ENCODE results near the gene FHL2.
"Not testable (repeated sequence)": the region's sequence is repeated elsewhere in the genome, so short reads cannot be mapped to it uniquely, and the experiment has no call there.

FHL2 gene, protein sequence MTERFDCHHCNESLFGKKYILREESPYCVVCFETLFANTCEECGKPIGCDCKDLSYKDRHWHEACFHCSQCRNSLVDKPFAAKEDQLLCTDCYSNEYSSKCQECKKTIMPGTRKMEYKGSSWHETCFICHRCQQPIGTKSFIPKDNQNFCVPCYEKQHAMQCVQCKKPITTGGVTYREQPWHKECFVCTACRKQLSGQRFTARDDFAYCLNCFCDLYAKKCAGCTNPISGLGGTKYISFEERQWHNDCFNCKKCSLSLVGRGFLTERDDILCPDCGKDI

DNA sequence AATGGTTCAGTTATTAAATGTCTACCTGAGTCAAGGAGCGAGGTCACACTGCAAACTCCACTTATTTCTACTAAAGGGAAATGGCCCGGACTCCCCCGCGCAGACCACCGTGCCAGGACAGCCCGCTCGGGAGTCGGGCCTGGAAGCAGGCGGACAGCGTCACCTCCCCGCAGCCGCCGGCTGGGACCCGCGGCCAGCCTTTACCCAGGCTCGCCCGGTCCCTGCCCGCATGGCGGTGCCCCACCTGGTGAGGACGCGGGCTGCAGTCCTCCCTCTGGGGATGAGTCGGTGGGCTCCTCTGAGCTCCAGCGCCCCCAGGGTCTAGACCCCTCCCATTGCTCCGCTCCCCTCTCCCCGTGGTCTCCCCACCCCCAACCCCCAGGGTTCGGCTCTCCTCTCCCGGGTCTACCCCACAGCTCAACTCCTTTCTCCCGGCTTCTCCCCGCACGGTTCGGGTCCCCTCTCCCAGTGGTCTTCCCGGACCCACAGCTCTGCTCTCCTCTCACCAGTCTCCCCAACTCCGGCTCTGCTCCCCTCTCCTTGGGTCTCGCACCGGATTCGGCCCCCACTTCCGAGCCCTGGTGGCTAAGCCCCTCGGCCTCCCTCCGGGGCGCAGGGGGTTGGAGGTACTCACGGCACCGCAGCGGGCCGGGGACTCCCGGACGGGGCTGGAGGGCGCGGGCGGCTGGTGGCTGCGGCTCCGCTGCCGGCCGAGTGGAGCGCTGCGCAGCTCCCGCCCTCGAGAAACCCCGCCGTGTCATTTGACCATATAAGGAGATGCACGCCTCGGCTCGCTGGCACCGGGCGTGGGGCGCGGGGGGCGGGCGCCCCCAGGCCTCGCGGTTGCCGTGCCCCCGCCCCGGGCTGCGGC, at the start of gene FHL2:
TSS of gene FHL2 (minus strand) at position 716 of the 871 bp plus-strand sequence. CDS start 12,535 bp downstream, outside the sequence.
- peak; percentile 68 for DNase-seq

DNA sequence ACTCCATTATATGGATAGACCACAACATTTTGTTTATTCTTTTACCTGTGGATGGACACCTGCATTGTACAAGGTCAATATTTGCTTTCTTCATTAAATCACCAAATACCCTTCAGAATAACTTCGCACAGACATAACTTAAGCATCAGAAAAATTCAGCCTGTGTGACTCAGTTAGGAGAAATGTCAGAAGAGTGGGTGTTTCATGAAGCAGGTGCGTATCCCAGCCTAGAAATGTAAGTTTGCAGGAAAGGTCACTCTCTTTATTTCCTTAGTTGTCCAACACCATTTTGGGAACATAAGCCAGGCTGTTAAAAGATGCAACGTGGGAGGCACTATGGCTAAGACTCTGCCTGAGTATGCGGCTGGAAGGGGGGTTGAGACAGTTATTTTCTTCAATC, 48.6 kb upstream of the FHL2 start:
- no peak for DNase-seq

DNA sequence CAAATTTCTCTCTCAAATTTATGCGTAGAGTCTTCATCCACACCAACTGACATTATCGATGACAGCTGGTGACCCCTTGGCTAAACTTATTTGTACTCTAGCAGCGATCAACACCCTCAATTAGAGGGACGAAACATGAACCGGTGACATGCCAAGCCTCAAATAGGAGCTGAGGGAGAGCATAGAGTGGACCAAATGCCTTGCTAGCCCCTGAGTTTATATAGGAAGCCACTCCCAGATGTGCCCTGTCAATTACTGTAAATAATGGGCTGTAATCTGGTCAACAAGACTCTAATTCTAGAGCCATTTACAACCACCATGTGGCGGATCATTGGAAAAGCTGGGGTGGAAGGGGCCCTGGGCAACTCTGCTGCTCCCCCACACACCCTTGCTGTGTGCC, 47.6 kb upstream of the FHL2 start:
- no peak for DNase-seq

DNA sequence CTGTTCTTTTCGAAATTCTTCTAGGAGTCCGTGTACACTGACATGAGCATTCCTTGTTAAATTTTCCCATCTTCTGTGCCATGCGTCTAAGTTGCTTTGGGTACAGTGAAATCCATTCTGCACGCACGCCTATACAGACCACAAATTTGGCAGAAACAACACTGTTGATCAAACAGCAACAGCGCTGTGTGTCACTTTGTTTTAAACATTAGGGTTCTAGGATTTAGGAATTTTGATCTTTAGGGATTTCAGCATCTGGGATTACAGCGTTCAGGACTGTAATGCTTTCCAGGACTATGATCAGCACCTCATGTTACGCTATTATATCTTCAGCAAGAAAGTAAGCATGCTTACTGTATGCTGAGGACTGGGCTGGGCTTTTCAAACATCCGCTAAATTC, 47.1 kb upstream of the FHL2 start:
- no peak for DNase-seq

DNA sequence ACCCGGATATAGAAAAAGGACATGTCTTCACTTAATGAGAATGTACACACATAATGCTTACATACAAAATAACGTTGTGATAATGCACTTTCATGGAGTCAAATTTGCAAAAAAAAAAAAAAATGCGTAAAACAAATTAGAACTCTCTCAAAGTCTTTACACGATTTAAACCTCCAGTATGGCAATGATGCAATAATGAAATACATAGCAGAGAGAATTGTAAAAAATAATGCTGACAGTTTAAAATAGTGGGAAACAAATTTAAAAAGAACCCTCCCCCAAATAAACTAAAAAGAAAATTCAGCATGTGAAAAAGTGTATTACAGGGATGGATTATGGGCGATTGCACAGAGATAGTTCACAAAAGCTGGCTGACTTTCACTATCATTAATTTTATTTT, 46.6 kb upstream of the FHL2 start:
- DNase-seq = no peak

DNA sequence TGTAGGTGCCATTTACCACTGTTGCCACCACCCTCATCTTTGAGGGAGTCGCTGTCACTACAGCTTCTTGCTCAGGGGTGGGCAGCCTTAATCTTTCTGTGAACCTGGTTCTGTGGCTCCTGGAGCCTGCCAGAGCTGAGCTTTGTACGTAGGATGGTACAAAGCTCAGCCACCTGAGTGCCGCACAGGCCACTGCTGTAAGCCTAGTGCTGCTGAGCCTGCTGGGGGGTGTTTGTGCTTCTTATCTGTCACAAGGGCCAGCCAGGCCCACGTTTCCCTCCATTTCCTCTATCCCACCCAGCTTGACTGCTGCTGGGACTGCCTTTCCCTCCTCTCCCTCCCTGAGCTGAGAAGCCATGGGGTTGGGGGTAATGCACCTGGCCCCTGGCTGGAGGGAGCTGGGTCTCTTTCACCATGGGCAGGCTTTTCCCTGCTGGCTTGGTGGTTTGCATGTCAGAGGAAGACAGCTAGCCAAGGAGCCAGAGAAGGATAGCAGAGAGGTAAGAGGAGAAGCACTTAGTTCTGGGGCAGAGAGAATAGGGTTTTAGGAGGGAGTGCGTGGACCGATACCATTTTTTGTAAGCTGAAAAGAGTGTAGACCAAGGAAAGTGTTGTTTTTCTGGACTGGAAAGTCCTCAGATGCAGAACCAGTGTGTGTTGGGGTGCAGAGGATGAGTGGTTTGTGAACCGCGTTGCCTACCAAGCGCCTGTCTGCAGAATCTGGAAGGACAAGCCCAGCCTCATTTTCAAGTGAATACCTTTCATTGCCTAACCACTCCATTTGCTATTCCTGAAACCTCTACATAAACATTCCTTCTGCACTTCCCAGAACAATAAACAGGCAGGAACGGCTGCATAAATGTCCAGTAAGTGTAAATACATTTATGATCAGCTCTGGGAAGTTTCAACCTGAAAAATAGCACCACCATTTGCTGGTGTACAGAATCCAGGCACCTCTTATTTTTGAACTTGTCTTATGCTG, 45.1 kb upstream of the FHL2 start:
- DNase-seq = no peak

DNA sequence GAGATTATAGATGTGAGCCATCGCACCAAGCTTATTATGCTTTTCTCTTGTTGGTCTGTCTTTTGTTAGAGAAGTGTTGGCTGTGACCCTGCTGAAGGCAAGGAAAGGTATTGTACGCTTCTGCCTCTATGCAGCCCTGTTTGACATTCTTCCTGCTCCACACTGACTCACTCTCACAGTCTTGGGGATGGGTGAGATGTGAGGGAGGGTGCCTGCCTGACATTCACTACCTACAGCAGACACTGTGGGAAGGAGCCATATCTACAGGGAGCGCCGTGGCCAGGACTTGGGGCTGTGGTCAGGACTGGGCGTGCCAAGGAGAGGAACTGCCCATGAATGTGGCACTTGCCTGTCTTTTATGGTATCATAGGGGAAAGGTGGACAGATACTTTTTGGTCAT, 43.9 kb upstream of the FHL2 start:
- DNase-seq = no peak

DNA sequence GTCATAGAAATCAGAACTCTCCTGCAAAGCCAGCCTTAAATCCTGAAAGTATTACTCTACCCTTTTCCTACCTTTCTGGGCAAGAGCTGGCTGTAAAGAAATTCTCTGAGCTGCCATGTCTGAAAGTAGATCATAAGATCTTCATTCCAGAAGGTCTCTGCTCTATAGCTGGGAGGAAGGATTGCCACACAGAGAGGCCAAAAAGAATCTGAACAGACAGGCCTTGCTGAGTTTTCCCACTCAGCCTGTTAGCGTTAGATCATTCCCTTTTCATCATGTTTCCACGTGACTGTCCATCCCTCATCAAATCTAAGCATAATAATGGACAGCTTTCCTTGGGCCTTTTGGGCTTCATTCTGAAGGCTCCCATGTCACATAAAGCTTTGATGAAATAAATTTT, 43.2 kb upstream of the FHL2 start:
- DNase-seq = no peak

DNA sequence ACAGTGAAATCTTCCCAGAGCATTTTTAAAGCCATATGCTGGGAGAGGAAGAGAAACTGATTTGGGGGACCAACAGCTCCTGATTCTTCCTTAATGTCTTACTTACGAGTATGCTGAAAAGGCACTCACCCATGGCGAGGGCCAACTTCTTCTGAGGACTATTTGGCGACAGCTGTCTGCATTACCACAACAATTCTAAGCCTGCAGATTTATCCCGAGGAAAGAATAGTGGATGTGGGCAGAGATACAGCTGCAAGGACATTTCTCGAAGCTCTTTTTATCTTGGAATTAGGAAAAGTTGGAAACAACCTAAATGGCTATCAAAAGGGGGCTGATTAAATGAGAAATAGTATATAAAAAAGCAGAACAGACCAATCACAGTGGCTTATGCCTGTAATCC, 40.3 kb upstream of the FHL2 start:
- no peak for DNase-seq

DNA sequence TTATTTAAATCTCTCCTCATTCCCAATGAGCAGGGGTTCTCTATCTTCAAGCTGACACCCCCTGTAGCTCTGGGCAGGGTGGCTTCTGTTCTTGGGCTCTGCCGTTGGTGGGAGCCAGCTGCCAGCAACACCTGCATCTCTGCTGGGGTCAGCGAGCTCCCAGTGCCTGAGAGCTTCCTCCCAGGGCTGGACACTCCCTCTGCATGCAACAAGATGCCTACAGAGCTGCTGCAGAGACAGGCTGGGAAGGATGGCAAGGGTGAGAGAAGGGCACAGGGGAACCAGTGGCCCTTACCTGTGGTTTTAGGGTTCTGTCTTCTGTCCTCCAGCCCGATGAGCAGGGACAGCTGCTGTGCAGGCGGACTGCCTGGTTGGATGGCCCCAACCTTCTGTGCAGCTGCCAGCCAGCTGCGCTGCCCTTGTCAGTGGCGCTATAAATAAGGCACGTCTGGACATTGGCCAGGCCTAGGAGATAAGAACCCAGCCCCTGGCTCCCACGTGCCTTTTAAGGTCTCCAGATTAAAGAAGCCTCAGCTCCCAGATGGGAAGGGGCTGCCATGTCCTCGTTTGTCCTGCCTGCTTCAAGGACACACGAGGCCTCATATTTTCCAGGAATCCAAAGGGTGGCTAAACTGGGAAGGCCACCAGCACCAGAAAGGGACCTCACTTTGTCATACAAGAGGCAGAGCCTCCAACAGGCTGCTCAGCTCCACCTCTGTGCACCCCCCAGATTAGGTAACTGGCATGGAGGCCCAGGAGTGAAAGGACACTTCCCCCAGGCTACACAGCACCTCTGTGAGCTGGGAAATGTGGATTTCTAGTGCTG, 39.5 kb upstream of the FHL2 start:
- peak; percentile 82 for DNase-seq

DNA sequence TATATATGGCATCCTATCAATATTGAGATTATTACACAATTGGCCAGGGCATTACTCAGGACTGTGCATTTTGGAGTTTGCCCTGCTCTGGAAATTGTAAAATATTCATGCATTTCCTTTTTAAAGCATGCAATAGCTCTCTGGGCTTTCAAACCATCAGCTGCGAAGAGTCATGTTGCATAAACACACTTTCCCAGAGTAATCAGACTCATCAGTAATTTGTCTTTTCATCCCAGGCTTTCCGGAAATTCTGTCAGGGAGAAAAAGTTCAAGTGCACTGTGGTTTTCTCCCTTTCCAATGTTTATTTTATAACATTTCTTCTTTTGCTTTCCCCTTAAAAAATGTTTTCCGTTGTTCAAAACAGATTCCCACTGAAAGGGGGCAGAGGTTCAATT, 38.9 kb upstream of the FHL2 start:
- DNase-seq = no peak

DNA sequence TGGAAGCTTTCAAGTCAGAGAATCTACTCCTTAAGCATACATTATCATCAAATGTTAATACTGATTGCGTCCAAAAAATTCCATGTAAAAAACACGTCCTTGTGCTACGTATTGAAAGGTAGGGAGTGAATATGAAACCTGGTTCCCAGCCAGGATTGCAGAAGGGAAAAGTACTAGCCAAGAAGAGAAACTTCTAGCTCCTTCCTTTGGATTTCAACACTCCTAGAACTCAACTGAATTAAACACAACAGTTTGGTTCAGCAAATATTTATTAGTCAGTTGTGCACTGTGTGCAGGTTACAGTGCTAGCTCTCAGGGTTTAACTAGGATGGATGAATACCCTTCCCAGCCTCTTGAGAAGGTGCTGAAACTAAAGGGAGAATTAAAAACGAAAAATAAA, 33.9 kb upstream of the FHL2 start:
- no peak for DNase-seq

DNA sequence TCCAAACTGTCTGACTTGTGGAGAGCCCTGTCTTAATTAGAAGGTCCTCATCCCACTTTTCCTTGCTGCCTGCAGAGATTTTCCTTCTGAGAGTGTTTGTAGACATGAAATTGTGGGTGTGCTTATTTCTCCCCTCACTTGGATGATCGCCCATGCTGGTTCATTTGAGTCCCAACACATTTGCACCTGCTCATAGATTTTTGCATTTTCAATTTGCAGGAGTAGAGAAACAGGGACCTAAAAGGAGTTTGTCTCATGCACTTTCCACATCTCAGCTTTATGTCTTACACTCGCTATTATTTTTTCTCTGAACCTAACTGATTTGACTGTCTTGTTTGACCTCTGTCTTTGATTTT, 33.2 kb upstream of the FHL2 start:
- no peak for DNase-seq

DNA sequence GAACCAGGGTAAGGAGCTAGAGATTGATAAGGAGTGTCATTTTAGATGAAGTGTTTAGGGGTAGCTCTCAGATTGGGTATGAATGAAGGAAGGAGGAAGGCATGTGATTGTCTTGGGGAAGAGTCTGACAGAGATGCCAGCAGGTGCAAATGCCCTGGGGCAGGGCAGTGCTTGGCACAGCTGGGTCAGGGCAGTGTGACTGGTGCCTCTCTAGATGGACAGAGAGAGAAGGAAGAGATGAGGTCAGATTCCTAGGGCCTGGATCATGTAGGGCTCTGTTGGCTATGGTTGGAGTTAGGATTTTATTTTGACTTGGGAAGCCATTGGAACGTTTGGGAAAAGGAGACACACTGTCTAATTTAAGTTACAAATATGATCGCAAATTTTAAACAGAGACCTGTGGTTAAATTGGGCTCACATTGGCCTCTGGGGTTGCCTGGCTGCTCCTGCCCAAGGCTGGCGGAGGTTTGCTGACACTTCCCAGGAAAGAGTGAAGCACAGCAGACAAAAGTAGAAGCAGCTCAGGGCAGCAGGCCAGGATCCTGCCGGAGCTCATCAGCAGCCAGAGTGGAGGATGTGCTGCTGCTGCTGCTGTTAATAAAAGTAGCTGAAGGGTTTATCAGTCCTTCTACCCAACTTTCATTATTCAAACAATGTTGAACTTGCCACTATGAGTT, 32.7 kb upstream of the FHL2 start:
- no peak for DNase-seq

DNA sequence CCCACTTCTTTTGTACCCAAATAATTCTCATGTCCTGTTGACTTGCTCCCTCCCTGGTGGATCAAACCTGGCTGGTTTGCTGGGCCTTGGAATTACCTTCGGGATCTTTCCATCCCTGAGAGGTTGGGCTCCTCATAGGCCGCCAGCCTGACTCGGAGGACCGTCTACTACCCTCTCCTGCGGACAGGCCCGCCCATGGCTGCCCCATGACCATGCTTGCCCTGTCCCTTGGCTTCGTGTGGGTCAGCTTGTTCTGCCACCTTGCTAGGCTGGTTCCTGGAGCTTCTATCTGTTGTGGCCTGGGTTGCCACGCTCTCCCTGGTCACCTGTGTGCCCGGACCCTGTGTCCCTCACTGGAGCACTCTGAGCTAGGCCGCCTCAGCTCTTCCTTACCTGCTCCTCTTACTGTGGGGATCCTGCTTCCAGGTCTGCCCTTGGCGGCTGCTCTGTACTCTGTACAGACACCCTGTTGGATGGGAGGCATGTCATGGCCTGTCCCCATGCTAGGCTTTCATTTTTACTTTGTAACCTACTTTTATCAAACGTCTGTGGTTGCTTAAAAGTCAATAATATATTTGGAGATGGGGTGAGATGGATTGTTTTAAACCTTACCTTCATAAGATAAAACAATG, 29.7 kb upstream of the FHL2 start:
- no peak for DNase-seq

DNA sequence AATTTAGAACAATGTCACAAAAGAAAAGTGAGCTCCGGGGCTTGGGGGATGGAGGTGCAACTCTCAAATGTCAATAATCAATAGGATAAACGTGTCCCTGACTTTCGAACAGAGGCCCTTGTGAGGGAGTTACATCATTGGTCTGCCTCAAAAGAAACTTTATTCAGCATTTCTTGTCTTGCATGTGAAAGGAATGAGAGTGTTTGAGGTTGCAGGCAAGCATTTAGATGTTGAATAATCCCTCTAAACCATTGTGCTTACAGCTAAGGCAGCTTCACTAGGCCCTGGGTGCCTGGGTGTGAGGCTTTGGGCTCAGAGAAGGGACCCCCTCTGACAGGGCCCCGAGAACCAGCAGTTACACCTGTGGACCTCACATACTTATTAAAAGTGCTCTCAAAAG, 28.6 kb upstream of the FHL2 start:
- DNase-seq = no peak

DNA sequence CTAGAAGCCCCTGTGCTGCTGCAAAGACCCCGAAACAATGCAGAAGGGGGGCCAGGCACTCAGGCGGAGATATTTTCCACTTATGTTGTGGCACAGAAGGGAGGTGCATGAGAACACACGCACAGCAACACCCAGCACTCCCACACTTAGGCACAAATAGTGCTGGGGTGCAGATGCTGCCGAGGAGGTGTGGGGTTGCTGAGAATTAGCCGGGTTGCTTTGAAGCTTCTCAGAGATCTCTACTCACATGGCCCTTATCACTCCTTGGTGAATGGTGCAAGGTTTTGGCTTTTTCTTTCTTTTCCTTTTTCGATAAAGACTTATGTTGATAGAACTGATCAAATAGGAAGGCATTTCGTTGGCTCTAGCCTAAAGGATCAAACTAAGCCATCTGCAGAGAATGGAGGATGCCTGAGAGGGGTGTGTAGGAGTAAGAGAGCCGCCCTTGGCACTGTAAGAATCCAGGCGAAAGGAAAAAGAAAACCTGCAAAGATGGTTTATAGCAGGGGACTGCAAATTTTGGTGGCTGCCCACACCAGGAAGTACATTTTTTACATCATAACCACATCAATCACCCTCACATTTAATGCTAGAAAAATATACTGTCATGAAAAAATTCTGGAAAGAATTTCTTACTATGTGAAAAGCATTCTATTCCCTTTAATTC, 27.9 kb upstream of the FHL2 start:
- no peak for DNase-seq

DNA sequence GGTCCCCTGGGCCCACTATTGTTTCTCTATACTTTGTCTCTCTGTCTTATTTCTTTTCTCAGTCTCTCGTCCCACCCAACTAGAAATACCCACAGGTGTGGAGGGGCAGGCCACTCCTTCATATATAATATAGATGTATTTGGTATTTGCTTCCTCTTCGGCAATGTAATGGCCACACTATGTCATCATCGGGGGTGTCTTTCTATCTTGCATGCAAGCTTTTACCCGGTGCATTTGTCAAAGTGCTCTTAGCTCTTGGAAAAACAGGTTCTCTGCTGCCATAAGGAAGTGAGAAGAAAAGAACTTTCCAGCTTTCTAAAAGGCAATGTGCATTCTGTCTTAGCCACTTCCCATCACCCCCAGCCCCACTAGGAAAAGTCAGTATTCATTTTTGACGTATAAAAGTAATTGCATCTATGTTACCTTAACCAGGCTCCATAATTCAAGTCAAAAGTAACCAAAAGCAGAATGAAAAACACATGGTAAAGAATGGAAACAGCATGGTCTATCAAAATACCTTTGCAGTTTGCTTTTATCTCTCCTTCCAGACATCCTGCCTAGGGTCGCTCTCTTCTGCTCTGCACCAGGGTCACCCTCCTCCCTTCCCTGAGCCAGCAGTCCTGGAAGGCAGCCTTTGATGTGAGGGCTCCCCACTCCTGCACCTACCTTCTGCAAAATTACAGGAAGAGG, 27.2 kb upstream of the FHL2 start:
- no peak for DNase-seq

DNA sequence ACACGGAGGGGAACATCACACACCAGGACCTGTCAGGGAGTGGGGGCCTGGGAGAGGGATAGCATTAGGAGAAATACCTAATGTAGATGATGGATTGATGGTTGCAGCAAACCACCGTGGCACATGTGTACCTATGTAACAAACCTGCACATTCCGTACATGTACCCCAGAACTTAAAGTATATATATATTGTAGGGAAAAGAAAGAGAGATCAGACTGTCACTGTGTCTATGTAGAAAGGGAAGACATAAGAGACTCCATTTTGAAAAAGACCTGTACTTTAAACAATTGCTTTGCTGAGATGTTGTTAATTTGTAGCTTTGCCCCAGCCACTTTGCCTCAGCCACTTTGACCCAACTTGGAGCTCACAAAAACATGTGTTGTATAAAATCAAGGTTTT, 26.0 kb upstream of the FHL2 start:
- DNase-seq = not testable (repeated sequence)

DNA sequence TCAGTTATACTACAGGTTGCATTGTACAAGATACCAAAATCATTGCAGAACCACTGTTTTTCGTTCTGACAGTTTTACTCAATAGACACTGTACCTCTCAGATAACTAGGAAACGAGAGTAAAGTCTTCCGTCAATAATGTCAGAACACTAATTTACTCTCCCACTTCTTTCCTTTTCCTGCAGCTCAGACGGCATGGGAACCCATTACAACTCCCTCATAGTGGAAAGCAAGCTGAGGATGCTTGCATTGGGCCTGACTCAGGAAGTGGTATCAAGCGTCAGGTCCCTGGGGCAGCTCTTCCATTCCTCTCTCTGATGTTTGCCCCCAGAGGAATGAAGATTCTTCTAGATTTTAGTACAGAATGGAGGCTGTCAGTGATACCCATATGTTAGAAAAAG, 23.9 kb upstream of the FHL2 start:
- no peak for DNase-seq

Measured in NCI-H510A (cell line).